ENCODE measurements around the gene TAF4.

GRCh38 chr20:61926796-61927192, 138.9 kb downstream of the TAF4 start:
- TF ChIP-seq CTCF (IDR thresholded peaks at IDR 0.05; ENCODE audit: low read length) = no peak
- TF ChIP-seq EZH2 (optimal IDR thresholded peaks at IDR 0.05; ENCODE audit: low read depth, low read length) = no peak
- TF ChIP-seq EZH2phosphoT487 (IDR thresholded peaks at IDR 0.05; ENCODE audit: low read length) = no peak
